Measurements from ENCODE around the gene DNAJB12.

- TF ChIP-seq CTCF (conservative IDR thresholded peaks at IDR 0.05; ENCODE audit: low read depth, low read length) (no peak), EZH2 (IDR thresholded peaks at IDR 0.05; ENCODE audit: low read length, unreplicated experiment) (no peak)
Observed at GRCh38 chr10:72331575-72332422, 22.9 kb downstream of the DNAJB12 start.
